Stimulated activated CD8-positive, alpha-beta memory T cell treated with anti-CD3 and anti-CD28 coated beads, Interleukin-15, amount 100 ng/mL, for 24 hours (primary cell): ENCODE results near the gene MDFI.

Source experiments
- DNase-seq: peaks from one replicate; pipeline ENCODE4 v3.0.0-alpha.2; 2020; ENCODE audit warnings: low read depth

MDFI gene

GRCh38 chr6:41638002-41638934 is at the start of gene MDFI:
MDFI (plus strand) TSS chr6:41638468; CDS start chr6:41638750, 282 bp downstream.
- DNase-seq, result no peak

- DNase-seq, result no peak
Observed at GRCh38 chr6:41589223-41589622, 49.0 kb upstream of the MDFI start.

- DNase-seq, result no peak
Observed at GRCh38 chr6:41589636-41590622, 48.3 kb upstream of the MDFI start.

- DNase-seq, result no peak
Observed at GRCh38 chr6:41591122-41591521, 47.1 kb upstream of the MDFI start.

- DNase-seq, result peak; percentile 61
Observed at GRCh38 chr6:41591859-41592502, 46.3 kb upstream of the MDFI start.

- no peak for DNase-seq
Observed at GRCh38 chr6:41593406-41593805, 44.9 kb upstream of the MDFI start.

- no peak for DNase-seq
Observed at GRCh38 chr6:41593839-41594238, 44.4 kb upstream of the MDFI start.

- no peak for DNase-seq
Observed at GRCh38 chr6:41594326-41594725, 43.9 kb upstream of the MDFI start.

- DNase-seq, result no peak
Observed at GRCh38 chr6:41594766-41595165, 43.5 kb upstream of the MDFI start.

GRCh38 chr6:41595166-41595565 is 43.1 kb upstream of the MDFI start:
- no peak for DNase-seq

GRCh38 chr6:41596096-41596685 is 42.1 kb upstream of the MDFI start:
- no peak for DNase-seq

- DNase-seq, result no peak
Observed at GRCh38 chr6:41596807-41597206, 41.5 kb upstream of the MDFI start.

- DNase-seq, result no peak
Observed at GRCh38 chr6:41597246-41598000, 40.8 kb upstream of the MDFI start.

GRCh38 chr6:41598670-41599014 is 39.6 kb upstream of the MDFI start:
- no peak for DNase-seq

- no peak for DNase-seq
Observed at GRCh38 chr6:41599015-41599851, 39.0 kb upstream of the MDFI start.

GRCh38 chr6:41599852-41600445 is 38.3 kb upstream of the MDFI start:
- DNase-seq, result no peak

GRCh38 chr6:41600499-41601247 is 37.6 kb upstream of the MDFI start:
- DNase-seq, result no peak

GRCh38 chr6:41601248-41601549 is 37.1 kb upstream of the MDFI start:
- DNase-seq, result no peak

GRCh38 chr6:41602422-41602743 is 35.9 kb upstream of the MDFI start:
- no peak for DNase-seq
